ENCODE data around the gene CDCP1. TPM values are rescaled to one million over a fixed set of nuclear protein-coding genes. Genes with fewer than 3 reads are reported as not detected.

Gene CDCP1
- total RNA-seq, 2 experiments from 2014 or later, result 1.7 to 1.8 TPM

GRCh38 chr3:45075821-45076625 lies 70.2 kb downstream of the CDCP1 start:
- Mint-ChIP-seq H3K27ac (no peak overlapping the region), H3K4me1 (ENCODE audit: low read depth) (peaks cover 17% of the 10 kb centered on the region), H3K27me3 (peaks cover 11% of the 10 kb centered on the region), H3K36me3 (ENCODE audit: low read depth) (no peaks in the 10 kb centered on the region), H3K4me3 (no peak overlapping the region), H3K9me3 (no peaks in the 10 kb centered on the region)
- H3K4me1 ChIP-seq (ENCODE audit: insufficient read depth, low read length), result no peaks in the 10 kb centered on the region
- intact Hi-C loops (cut with DNase I, micrococcal nuclease), result no loop called here
- DNase-seq (peak in 1 of 14 experiments; percentile 33), ATAC-seq (ENCODE audit: poor library complexity) (no peak)
- H3K9me3 ChIP-seq (ENCODE audit: control insufficient read depth in 1 of 2, insufficient read depth in 1 of 2, low read length in 2 of 2), result no peaks in the 10 kb centered on the region
- CTCF ChIA-PET, result no interaction called here
- H3K4me3 ChIP-seq (ENCODE audit: low read length), result no peak overlapping the region
- TF ChIP-seq, protein P1, sequence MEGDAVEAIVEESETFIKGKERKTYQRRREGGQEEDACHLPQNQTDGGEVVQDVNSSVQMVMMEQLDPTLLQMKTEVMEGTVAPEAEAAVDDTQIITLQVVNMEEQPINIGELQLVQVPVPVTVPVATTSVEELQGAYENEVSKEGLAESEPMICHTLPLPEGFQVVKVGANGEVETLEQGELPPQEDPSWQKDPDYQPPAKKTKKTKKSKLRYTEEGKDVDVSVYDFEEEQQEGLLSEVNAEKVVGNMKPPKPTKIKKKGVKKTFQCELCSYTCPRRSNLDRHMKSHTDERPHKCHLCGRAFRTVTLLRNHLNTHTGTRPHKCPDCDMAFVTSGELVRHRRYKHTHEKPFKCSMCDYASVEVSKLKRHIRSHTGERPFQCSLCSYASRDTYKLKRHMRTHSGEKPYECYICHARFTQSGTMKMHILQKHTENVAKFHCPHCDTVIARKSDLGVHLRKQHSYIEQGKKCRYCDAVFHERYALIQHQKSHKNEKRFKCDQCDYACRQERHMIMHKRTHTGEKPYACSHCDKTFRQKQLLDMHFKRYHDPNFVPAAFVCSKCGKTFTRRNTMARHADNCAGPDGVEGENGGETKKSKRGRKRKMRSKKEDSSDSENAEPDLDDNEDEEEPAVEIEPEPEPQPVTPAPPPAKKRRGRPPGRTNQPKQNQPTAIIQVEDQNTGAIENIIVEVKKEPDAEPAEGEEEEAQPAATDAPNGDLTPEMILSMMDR (IDR thresholded peaks at IDR 0.05), result no peak
- H3K27ac ChIP-seq (ENCODE audit: low read depth in 1 of 2, low read length in 2 of 2), result no peak overlapping the region
- POLR2A ChIA-PET, result interaction anchor here (1.4 kb wide), 1 partner anchor 35 kb away, joined by 3 read pairs; no protein-coding TSS in a partner anchor
- no peaks in the 10 kb centered on the region for H3K36me3 ChIP-seq (ENCODE audit: insufficient read depth, low read length)
- no peaks in the 10 kb centered on the region for H3K27me3 ChIP-seq (ENCODE audit: control insufficient read depth in 1 of 2, insufficient read depth in 2 of 2, low read length in 2 of 2)

DNA sequence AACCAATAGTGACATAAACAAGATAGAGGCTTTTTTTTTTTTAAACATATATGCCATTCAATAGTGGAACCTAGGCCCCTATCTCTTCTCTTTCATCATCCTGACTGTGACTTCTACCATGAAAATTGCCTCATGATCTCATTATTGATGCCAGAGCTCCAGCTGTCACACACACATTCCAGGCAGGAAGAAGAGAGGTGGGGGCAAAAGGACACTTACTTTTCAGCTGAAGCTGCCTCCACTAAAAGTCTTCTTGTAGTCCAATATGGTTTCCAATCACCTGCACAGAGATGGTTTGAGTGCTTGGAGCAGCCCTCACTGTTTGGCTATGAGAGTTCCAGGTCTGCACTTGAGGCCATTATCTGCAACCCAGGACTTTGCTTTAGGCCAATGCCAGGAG lies 75.1 kb downstream of the CDCP1 start:
- no peak overlapping the region for H3K27ac ChIP-seq (ENCODE audit: low read depth in 1 of 2, low read length in 2 of 2)
- H3K27me3 ChIP-seq (ENCODE audit: control insufficient read depth in 1 of 2, insufficient read depth in 2 of 2, low read length in 2 of 2), result no peaks in the 10 kb centered on the region
- ChIA-PET POLR2A (no interaction called here), CTCF (no interaction called here)
- H3K9me3 ChIP-seq (ENCODE audit: control insufficient read depth in 1 of 2, insufficient read depth in 1 of 2, low read length in 2 of 2), result no peaks in the 10 kb centered on the region
- no peak overlapping the region for H3K4me3 ChIP-seq (ENCODE audit: low read length)
- Mint-ChIP-seq H3K4me1 (ENCODE audit: low read depth) (no peaks in the 10 kb centered on the region), H3K36me3 (ENCODE audit: low read depth) (no peaks in the 10 kb centered on the region), H3K27ac (no peak overlapping the region), H3K27me3 (peaks cover 22% of the 10 kb centered on the region), H3K4me3 (no peak overlapping the region), H3K9me3 (no peaks in the 10 kb centered on the region)
- H3K36me3 ChIP-seq (ENCODE audit: insufficient read depth, low read length), result no peaks in the 10 kb centered on the region
- no peak for ATAC-seq (ENCODE audit: poor library complexity)
- intact Hi-C loops (cut with DNase I, micrococcal nuclease), result no loop called here
- H3K4me1 ChIP-seq (ENCODE audit: insufficient read depth, low read length), result no peaks in the 10 kb centered on the region
- TF ChIP-seq, protein P1 (IDR thresholded peaks at IDR 0.05), result no peak
- no peak for DNase-seq

DNA sequence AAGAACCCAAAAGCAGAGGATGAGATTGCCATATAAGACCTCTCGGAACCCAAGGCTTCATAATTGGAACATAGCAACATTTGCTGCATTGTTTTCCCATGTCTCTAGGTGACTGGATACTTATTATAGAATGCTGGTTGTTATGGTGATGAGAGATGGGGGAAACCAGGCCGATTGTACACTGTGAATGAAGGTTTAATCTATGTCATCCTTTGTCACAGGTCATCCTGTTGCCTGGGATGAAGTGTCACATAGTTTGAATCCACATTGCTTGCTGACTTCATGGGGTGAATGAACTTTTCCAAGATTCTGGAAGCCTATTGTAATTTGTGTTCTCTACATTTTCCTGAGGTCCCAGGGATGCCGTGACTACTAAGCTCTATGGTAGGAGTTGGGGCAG lies 78.2 kb downstream of the CDCP1 start:
- no peaks in the 10 kb centered on the region for H3K9me3 ChIP-seq (ENCODE audit: control insufficient read depth in 1 of 2, insufficient read depth in 1 of 2, low read length in 2 of 2)
- ChIA-PET CTCF (no interaction called here), POLR2A (no interaction called here)
- DNase-seq (no peak), ATAC-seq (ENCODE audit: poor library complexity) (no peak)
- Mint-ChIP-seq H3K36me3 (ENCODE audit: low read depth) (no peaks in the 10 kb centered on the region), H3K9me3 (no peaks in the 10 kb centered on the region), H3K4me3 (no peak overlapping the region), H3K27ac (no peak overlapping the region), H3K27me3 (peaks cover 11% of the 10 kb centered on the region), H3K4me1 (ENCODE audit: low read depth) (peaks cover 16% of the 10 kb centered on the region)
- TF ChIP-seq, protein P1 (IDR thresholded peaks at IDR 0.05), result no peak
- intact Hi-C loops (cut with DNase I, micrococcal nuclease), result no loop called here
- no peak overlapping the region for H3K4me3 ChIP-seq (ENCODE audit: low read length)
- H3K27me3 ChIP-seq (ENCODE audit: control insufficient read depth in 1 of 2, insufficient read depth in 2 of 2, low read length in 2 of 2), result no peaks in the 10 kb centered on the region
- H3K4me1 ChIP-seq (ENCODE audit: insufficient read depth, low read length), result peaks cover 12% of the 10 kb centered on the region
- H3K27ac ChIP-seq (ENCODE audit: low read depth in 1 of 2, low read length in 2 of 2), result no peak overlapping the region
- H3K36me3 ChIP-seq (ENCODE audit: insufficient read depth, low read length), result no peaks in the 10 kb centered on the region
